Loucy (cell line): ENCODE measurements around the gene AMIGO3.

ENCODE experiments used
- EZH2phosphoT487 ChIP-seq: fragments of 200-600 bp; IDR thresholded peaks from 2 replicates; pipeline ENCODE4 v1.6.1; 2018; ENCODE audit warnings: antibody characterized with exemption, mild to moderate bottlenecking, moderate library complexity, borderline replicate concordance
- TF ChIP-seq, protein P1 (sequence below): fragments of 200-600 bp; sonication (generic); conservative IDR thresholded peaks from 2 replicates; pipeline ENCODE4 v1.5.1; 2014; ENCODE audit warnings: mild to moderate bottlenecking, antibody characterized with exemption, low read length

DNA sequence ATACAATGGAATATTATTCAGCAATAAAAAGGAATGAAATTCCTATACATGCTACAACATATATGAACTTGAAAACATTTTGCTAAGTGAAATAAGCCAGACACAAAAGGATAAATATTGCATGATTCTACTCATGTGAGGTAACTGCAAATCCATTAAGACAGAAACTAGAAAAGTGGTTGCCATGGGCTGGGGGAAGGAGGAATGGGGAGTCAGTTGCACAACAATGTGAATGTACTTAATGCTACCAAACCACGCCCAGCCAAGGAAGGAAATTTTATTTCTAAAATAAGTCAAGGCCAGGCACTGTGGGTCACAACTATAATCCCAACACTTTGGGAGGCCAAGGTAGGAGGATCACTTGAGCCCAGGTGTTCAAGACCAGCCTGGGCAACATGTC lies 14.1 kb upstream of the AMIGO3 start:
- TF ChIP-seq, protein P1, sequence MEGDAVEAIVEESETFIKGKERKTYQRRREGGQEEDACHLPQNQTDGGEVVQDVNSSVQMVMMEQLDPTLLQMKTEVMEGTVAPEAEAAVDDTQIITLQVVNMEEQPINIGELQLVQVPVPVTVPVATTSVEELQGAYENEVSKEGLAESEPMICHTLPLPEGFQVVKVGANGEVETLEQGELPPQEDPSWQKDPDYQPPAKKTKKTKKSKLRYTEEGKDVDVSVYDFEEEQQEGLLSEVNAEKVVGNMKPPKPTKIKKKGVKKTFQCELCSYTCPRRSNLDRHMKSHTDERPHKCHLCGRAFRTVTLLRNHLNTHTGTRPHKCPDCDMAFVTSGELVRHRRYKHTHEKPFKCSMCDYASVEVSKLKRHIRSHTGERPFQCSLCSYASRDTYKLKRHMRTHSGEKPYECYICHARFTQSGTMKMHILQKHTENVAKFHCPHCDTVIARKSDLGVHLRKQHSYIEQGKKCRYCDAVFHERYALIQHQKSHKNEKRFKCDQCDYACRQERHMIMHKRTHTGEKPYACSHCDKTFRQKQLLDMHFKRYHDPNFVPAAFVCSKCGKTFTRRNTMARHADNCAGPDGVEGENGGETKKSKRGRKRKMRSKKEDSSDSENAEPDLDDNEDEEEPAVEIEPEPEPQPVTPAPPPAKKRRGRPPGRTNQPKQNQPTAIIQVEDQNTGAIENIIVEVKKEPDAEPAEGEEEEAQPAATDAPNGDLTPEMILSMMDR, result no peak
- TF ChIP-seq EZH2phosphoT487, result no peak
